ENCODE results near the gene ZNF227.

GRCh38 chr19:44164673-44165512 is 47.4 kb upstream of the ZNF227 start, which contains the start of gene ZNF226:
- TF ChIP-seq POLR2A (IDR thresholded peaks at IDR 0.05): no peak
- no peak for TF ChIP-seq CTCF (IDR thresholded peaks at IDR 0.05)
- TF ChIP-seq POLR2AphosphoS5 (IDR thresholded peaks at IDR 0.05): peak; percentile 74 to 87 (median 85)
